ENCODE results near the gene KCNK10.

Gene KCNK10

GRCh38 chr14:88354358-88354757 lies 31.3 kb upstream of the KCNK10 start:
- no peaks in the 10 kb centered on the region for H3K27me3 ChIP-seq
- intact Hi-C loops (cut with DNase I; ENCODE audit: low total_unique reads), result no loop called here
- no peaks in the 10 kb centered on the region for H3K4me1 ChIP-seq
- DNase-seq, result no peak
- H3K9me3 ChIP-seq, result no peaks in the 10 kb centered on the region
- no peak for TF ChIP-seq CTCF (IDR thresholded peaks at IDR 0.05)
- H3K27ac ChIP-seq, result no peak overlapping the region
- no peak overlapping the region for H3K4me3 ChIP-seq
- no peaks in the 10 kb centered on the region for H3K36me3 ChIP-seq

GRCh38 chr14:88352698-88353097 lies 29.6 kb upstream of the KCNK10 start:
- Histone ChIP-seq H3K9me3 (no peaks in the 10 kb centered on the region), H3K4me3 (no peak overlapping the region), H3K27me3 (no peaks in the 10 kb centered on the region), H3K36me3 (no peaks in the 10 kb centered on the region), H3K4me1 (no peaks in the 10 kb centered on the region), H3K27ac (no peak overlapping the region)
- DNase-seq, result no peak
- intact Hi-C loops (cut with DNase I; ENCODE audit: low total_unique reads), result no loop called here
- no peak for TF ChIP-seq CTCF (IDR thresholded peaks at IDR 0.05)

GRCh38 chr14:88351966-88352691 lies 29.1 kb upstream of the KCNK10 start:
- Histone ChIP-seq H3K27me3 (no peaks in the 10 kb centered on the region), H3K36me3 (no peaks in the 10 kb centered on the region), H3K9me3 (no peaks in the 10 kb centered on the region), H3K4me1 (no peaks in the 10 kb centered on the region), H3K4me3 (no peak overlapping the region), H3K27ac (no peak overlapping the region)
- TF ChIP-seq CTCF (IDR thresholded peaks at IDR 0.05), result no peak
- intact Hi-C loops (cut with DNase I; ENCODE audit: low total_unique reads), result no loop called here
- DNase-seq, result no peak

DNA sequence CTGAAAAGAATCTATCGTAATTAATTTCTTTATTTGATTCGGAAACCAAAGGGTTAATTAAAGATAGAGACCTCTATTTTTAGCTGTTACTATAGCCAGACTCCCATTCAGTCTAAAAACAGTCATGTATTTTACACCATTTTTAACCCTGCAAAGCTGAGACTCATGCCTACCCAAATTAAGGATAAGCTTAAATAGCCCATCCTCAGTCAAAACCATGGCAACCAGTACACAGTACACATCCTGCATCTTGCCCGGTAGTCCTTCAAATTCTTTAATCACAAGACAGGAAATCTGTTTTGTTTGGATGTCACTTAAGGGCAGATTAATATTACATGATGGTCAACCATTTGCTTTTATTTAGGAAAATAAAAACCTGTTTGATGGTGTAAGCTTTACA lies 25.5 kb upstream of the KCNK10 start:
- no peaks in the 10 kb centered on the region for H3K27me3 ChIP-seq
- H3K36me3 ChIP-seq, result no peaks in the 10 kb centered on the region
- H3K4me1 ChIP-seq, result no peaks in the 10 kb centered on the region
- H3K27ac ChIP-seq, result no peak overlapping the region
- no peak for TF ChIP-seq CTCF (IDR thresholded peaks at IDR 0.05)
- intact Hi-C loops (cut with DNase I; ENCODE audit: low total_unique reads), result no loop called here
- no peak overlapping the region for H3K4me3 ChIP-seq
- DNase-seq, result no peak
- no peaks in the 10 kb centered on the region for H3K9me3 ChIP-seq

DNA sequence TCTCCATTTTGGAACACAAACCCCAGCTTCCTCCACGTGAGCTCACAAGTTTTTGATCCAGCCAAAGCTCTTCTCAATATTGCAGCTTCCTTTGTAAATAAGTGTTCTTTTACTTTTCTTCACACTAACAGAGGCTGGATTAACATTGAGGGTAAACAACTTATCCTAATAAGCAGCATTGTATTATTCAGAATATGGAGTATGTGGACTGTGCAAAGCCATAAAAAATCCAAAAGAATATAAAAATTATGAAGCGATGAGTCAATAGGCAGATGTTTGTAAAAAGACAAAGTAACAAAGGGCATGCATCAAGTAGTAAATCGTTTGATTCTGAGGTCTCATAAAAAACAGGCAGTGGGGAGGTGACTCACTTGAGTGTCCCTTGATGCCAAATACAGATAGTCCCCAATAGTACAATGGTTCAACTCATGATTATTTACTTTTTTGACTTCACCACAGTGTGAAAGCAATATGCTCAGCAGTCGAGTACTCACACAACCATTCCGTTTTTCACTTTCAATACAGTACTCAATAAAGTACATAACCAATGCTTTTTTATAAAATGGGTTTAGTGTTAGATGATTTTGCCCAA lies 23.1 kb upstream of the KCNK10 start:
- no peaks in the 10 kb centered on the region for H3K36me3 ChIP-seq
- no peak overlapping the region for H3K4me3 ChIP-seq
- no peak for DNase-seq
- no peaks in the 10 kb centered on the region for H3K27me3 ChIP-seq
- H3K9me3 ChIP-seq, result no peaks in the 10 kb centered on the region
- H3K27ac ChIP-seq, result no peak overlapping the region
- intact Hi-C loops (cut with DNase I; ENCODE audit: low total_unique reads), result no loop called here
- TF ChIP-seq CTCF (IDR thresholded peaks at IDR 0.05), result no peak
- H3K4me1 ChIP-seq, result no peaks in the 10 kb centered on the region

All from tibial artery (tissue), 4 donors.